ENCODE data around the gene MCAM. TPM values are rescaled to one million over a fixed set of nuclear protein-coding genes. Genes with fewer than 3 reads are reported as not detected.

MCAM gene
- total and polyA plus RNA-seq, 10 of the 15 experiments (the other 5 are each of a cell fraction or from before 2014, with no cell fraction given): 3.1 to 19.7 (median 9.3) TPM

GRCh38 chr11:119335091-119335654 lies 18.2 kb upstream of the MCAM start:
- in situ Hi-C loops (cut with MboI): no loop called here
- Histone ChIP-seq H3K4me2 (ENCODE audit: control insufficient read depth, insufficient read depth) (peak overlapping the region; percentile 98), H3K9ac (ENCODE audit: control insufficient read depth, insufficient read depth, low read length) (peak overlapping the region; percentile 93), H3K27me3 (replicated peaks in 1 of 2; ENCODE audit: control insufficient read depth in 2 of 2, insufficient read depth in 2 of 2, low read length in 1 of 2) (no peaks in the 10 kb centered on the region; a peak in 1 of 4 replicates), H3K9me3 (replicated peaks; ENCODE audit: control insufficient read depth, insufficient read depth, low read length) (no peaks in the 10 kb centered on the region), H3K4me1 (ENCODE audit: control insufficient read depth, insufficient read depth, low read length) (peaks cover 12% of the 10 kb centered on the region), H3K79me2 (ENCODE audit: control insufficient read depth, insufficient read depth, low read length) (peaks cover 13% of the 10 kb centered on the region), H3K4me3 (peak overlapping the region; percentile 91), H2AFZ (ENCODE audit: control insufficient read depth, low read depth, low read length) (no peak overlapping the region), H3K27ac (ENCODE audit: control insufficient read depth, insufficient read depth) (peak overlapping the region; percentile 85), H4K20me1 (ENCODE audit: control insufficient read depth, insufficient read depth) (no peaks in the 10 kb centered on the region), H3K36me3 (ENCODE audit: control insufficient read depth in 2 of 2, insufficient read depth in 2 of 2, low read length in 1 of 2) (no peaks in the 10 kb centered on the region)
- TF ChIP-seq POLR2A (IDR thresholded peaks at IDR 0.05; ENCODE audit: low read depth, low read length): peak; percentile 50
- TF ChIP-seq, protein P1, sequence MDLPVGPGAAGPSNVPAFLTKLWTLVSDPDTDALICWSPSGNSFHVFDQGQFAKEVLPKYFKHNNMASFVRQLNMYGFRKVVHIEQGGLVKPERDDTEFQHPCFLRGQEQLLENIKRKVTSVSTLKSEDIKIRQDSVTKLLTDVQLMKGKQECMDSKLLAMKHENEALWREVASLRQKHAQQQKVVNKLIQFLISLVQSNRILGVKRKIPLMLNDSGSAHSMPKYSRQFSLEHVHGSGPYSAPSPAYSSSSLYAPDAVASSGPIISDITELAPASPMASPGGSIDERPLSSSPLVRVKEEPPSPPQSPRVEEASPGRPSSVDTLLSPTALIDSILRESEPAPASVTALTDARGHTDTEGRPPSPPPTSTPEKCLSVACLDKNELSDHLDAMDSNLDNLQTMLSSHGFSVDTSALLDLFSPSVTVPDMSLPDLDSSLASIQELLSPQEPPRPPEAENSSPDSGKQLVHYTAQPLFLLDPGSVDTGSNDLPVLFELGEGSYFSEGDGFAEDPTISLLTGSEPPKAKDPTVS (IDR thresholded peaks at IDR 0.05; ENCODE audit: low read depth, low read length): no peak
- ChIA-PET CTCF (interaction anchor here (1.6 to 6.1 kb wide), 2 partner anchors 13 to 129 kb away, joined by 5 to 58 read pairs; partner anchors contain the start of gene CBL), SMC1A (ENCODE audit: uncharacterized antibody, unreplicated experiment) (interaction anchor here (0.8 to 1.4 kb wide), 3 partner anchors 11 to 47 kb away, joined by 3 to 8 read pairs (median 3); no protein-coding TSS in a partner anchor), POLR2A (interaction anchor here (0.6 to 1.6 kb wide), 3 partner anchors 11 to 499 kb away, joined by 3 to 5 read pairs (median 3); no protein-coding TSS in a partner anchor), RAD21 (ENCODE audit: unreplicated experiment) (interaction anchor here (0.6 kb wide), 1 partner anchor 140 kb away, joined by 3 read pairs; no protein-coding TSS in a partner anchor)
- 88% methylated on average over 15 of the region's 15 CpGs for WGBS (ENCODE audit: insufficient coverage, insufficient replicate concordance, low lambda C conversion rate, missing lambda C conversion rate)
- BruUV-seq (replicated peaks): no TSS peak
- DNase-seq (ENCODE audit: low read depth, low spot score) (no peak), ATAC-seq (no peak), FAIRE-seq (no peak)
- intact Hi-C loops (cut with micrococcal nuclease; ENCODE audit: unreplicated experiment): loop anchor here (5.0 kb wide), 2 partner anchors 137 to 268 kb away; partner anchors contain the start of gene VPS11

Data from GM12878 (cell line).